Mesenchymal stem cell (in vitro differentiated cells and primary cell): Measurements from ENCODE around the gene NCAPH2.
A peak's percentile ranks its signal among the peaks of the same experiment; 100 is the strongest.

Experiments used
- DNase-seq: peaks from one replicate; pipeline ENCODE4 v3.0.0-alpha.2; 2013
- H2AFZ ChIP-seq: one replicate; pipeline ENCODE4 v1.6.1; 2013; ENCODE audit warnings: low read depth, mild to moderate bottlenecking, control low read depth, inconsistent platforms, low read length, moderate library complexity
- H2AK5ac ChIP-seq: 2 replicates; pipeline ENCODE4 v1.6.1; 2013; ENCODE audit warnings: low read length, moderate library complexity, mild to moderate bottlenecking, inconsistent platforms; ENCODE audit not compliant: severe bottlenecking
- H2BK120ac ChIP-seq: one replicate; pipeline ENCODE4 v1.6.1; 2013; ENCODE audit warnings: low read depth, mild to moderate bottlenecking, inconsistent platforms, low read length, moderate library complexity
- H2BK12ac ChIP-seq, 2 experiments: one replicate each; pipeline ENCODE4 v1.6.1; 2013; ENCODE audit warnings: inconsistent platforms in 2 of 2, low read length in 2 of 2, mild to moderate bottlenecking in 2 of 2, moderate library complexity in 2 of 2, control low read depth in 1 of 2
- H2BK15ac ChIP-seq: one replicate; pipeline ENCODE4 v1.6.1; 2013; ENCODE audit warnings: mild to moderate bottlenecking, low read depth, inconsistent platforms; ENCODE audit not compliant: poor library complexity, severe bottlenecking
- H2BK5ac ChIP-seq: 2 replicates; pipeline ENCODE4 v1.6.1; 2013; ENCODE audit warnings: low read depth, mild to moderate bottlenecking, low read length, control low read depth, inconsistent platforms; ENCODE audit not compliant: poor library complexity, severe bottlenecking
- H3K14ac ChIP-seq, 2 experiments: one replicate each; pipeline ENCODE4 v1.6.1; 2013; ENCODE audit warnings: inconsistent platforms in 2 of 2, low read length in 2 of 2, control low read depth in 1 of 2, mild to moderate bottlenecking in 1 of 2, moderate library complexity in 1 of 2
- H3K18ac ChIP-seq, 2 experiments: one replicate each; pipeline ENCODE4 v1.6.1; 2013; ENCODE audit warnings: inconsistent platforms in 2 of 2, low read length in 2 of 2, control low read depth in 1 of 2, low read depth in 1 of 2, mild to moderate bottlenecking in 1 of 2
- H3K23ac ChIP-seq, 2 experiments: one replicate each; pipeline ENCODE4 v1.6.1; 2013; ENCODE audit warnings: inconsistent platforms in 2 of 2, low read length in 2 of 2, mild to moderate bottlenecking in 2 of 2, moderate library complexity in 2 of 2, control low read depth in 1 of 2
- H3K27ac ChIP-seq: 2 replicates; pipeline ENCODE4 v1.5.1; 2013; ENCODE audit warnings: mild to moderate bottlenecking, moderate library complexity, low read length, control low read depth, inconsistent platforms; ENCODE audit not compliant: poor library complexity, severe bottlenecking
- H3K27me3 ChIP-seq, 2 experiments: 2 replicates each; pipeline versions ENCODE4 v1.6.1 to v1.7.0; 2013; ENCODE audit warnings: low read length in 2 of 2, mild to moderate bottlenecking in 2 of 2, moderate library complexity in 2 of 2, control low read depth in 1 of 2, inconsistent platforms in 1 of 2; ENCODE audit not compliant: control insufficient read depth in 1 of 2, insufficient read depth in 1 of 2
- H3K36me3 ChIP-seq, 2 experiments: 2 replicates each; pipeline versions ENCODE4 v1.6.1 to v1.7.0; 2013; ENCODE audit warnings: low read length in 2 of 2, control low read depth in 1 of 2, inconsistent platforms in 1 of 2, low read depth in 1 of 2, mild to moderate bottlenecking in 1 of 2; ENCODE audit not compliant: insufficient read depth in 2 of 2, control insufficient read depth in 1 of 2
- H3K4ac ChIP-seq, 2 experiments: one replicate each; pipeline ENCODE4 v1.6.1; 2013; ENCODE audit warnings: inconsistent platforms in 2 of 2, low read length in 2 of 2, mild to moderate bottlenecking in 2 of 2, moderate library complexity in 2 of 2, control low read depth in 1 of 2, low read depth in 1 of 2
- H3K4me1 ChIP-seq: 2 replicates; pipeline ENCODE4 v1.6.1; 2013; ENCODE audit warnings: low read depth, low read length, control low read depth; ENCODE audit not compliant: control insufficient read depth, insufficient read depth
- H3K4me2 ChIP-seq: 2 replicates; pipeline ENCODE4 v1.6.1; 2013; ENCODE audit warnings: low read length, mild to moderate bottlenecking, inconsistent platforms; ENCODE audit not compliant: poor library complexity, severe bottlenecking
- H3K4me3 ChIP-seq, 2 experiments: 2 replicates each; pipeline versions ENCODE4 v1.5.1 to v1.7.0; 2013; ENCODE audit warnings: low read length in 2 of 2, mild to moderate bottlenecking in 2 of 2, control low read depth in 1 of 2, low read depth in 1 of 2; ENCODE audit not compliant: insufficient read depth in 1 of 2
- H3K79me1 ChIP-seq: replicated peaks from 2 replicates; pipeline ENCODE4 v1.6.1; 2013; ENCODE audit warnings: mild to moderate bottlenecking, control low read depth, low read length, inconsistent platforms; ENCODE audit not compliant: poor library complexity, severe bottlenecking
- H3K9ac ChIP-seq: 2 replicates; pipeline ENCODE4 v1.7.0; 2013; ENCODE audit warnings: mild to moderate bottlenecking, low read length, moderate library complexity
- H3K9me3 ChIP-seq: 2 replicates; pipeline ENCODE4 v1.7.0; 2013; ENCODE audit warnings: mild to moderate bottlenecking, low read length; ENCODE audit not compliant: control insufficient read depth
- H4K8ac ChIP-seq: one replicate; pipeline ENCODE4 v1.6.1; 2013; ENCODE audit warnings: inconsistent platforms, mild to moderate bottlenecking, low read length, moderate library complexity
- H4K91ac ChIP-seq: one replicate; pipeline ENCODE4 v1.6.1; 2013; ENCODE audit warnings: mild to moderate bottlenecking, low read length, inconsistent platforms
- WGBS: methylation state at CpG from one replicate; pipeline ENCODE4 v1.1.7; 2013; ENCODE audit warnings: mixed read lengths; 5-methylcytosine and 5-hydroxymethylcytosine counted together

NCAPH2 gene

GRCh38 chr22:50469377-50470305, 38.4 kb upstream of the NCAPH2 start:
- Histone ChIP-seq H3K4me2 (no peak overlapping the region), H3K9me3 (no peaks in the 10 kb centered on the region), H2AK5ac (no peak overlapping the region), H3K14ac (no peak overlapping the region), H4K91ac (no peak overlapping the region), H3K4ac (no peak overlapping the region), H2AFZ (no peak overlapping the region), H2BK15ac (no peak overlapping the region), H2BK12ac (no peak overlapping the region), H4K8ac (peak overlapping the region; percentile 7), H3K9ac (no peak overlapping the region), H3K18ac (no peak overlapping the region), H2BK120ac (no peak overlapping the region), H3K79me1 (peaks cover 29% of the 10 kb centered on the region), H3K4me3 (no peak overlapping the region), H2BK5ac (no peak overlapping the region), H3K4me1 (peaks cover 60% of the 10 kb centered on the region), H3K27me3 (no peaks in the 10 kb centered on the region), H3K36me3 (peaks cover 27 to 61% of the 10 kb centered on the region in 2 experiments), H3K23ac (no peak overlapping the region), H3K27ac (no peak overlapping the region)
- 54% methylated on average over 21 of the region's 25 CpGs for WGBS
- peak; percentile 29 for DNase-seq

- 92% methylated on average over 6 of the region's 6 CpGs for WGBS
- H3K79me1 ChIP-seq: peaks cover 26% of the 10 kb centered on the region
- no peak overlapping the region for H3K23ac ChIP-seq
- H2BK15ac ChIP-seq: no peak overlapping the region
- H3K36me3 ChIP-seq: peaks cover 19 to 52% of the 10 kb centered on the region in 2 experiments
- H2AK5ac ChIP-seq: no peak overlapping the region
- no peak overlapping the region for H2BK5ac ChIP-seq
- no peak overlapping the region for H3K4me2 ChIP-seq
- H2BK12ac ChIP-seq: no peak overlapping the region
- H3K9ac ChIP-seq: no peak overlapping the region
- H3K27ac ChIP-seq: no peak overlapping the region
- DNase-seq: no peak
- no peak overlapping the region for H3K4me3 ChIP-seq
- peak overlapping the region; percentile 9 for H4K91ac ChIP-seq
- H3K18ac ChIP-seq: no peak overlapping the region
- H4K8ac ChIP-seq: no peak overlapping the region
- no peak overlapping the region for H3K14ac ChIP-seq
- no peak overlapping the region for H2BK120ac ChIP-seq
- peaks cover 65% of the 10 kb centered on the region for H3K4me1 ChIP-seq
- no peaks in the 10 kb centered on the region for H3K9me3 ChIP-seq
- H3K27me3 ChIP-seq: no peaks in the 10 kb centered on the region
- no peak overlapping the region for H2AFZ ChIP-seq
- no peak overlapping the region for H3K4ac ChIP-seq
Observed at GRCh38 chr22:50470491-50470890, 37.5 kb upstream of the NCAPH2 start.

- Histone ChIP-seq H3K4me2 (no peak overlapping the region), H3K9ac (no peak overlapping the region), H2AFZ (no peak overlapping the region), H3K18ac (no peak overlapping the region), H4K8ac (no peak overlapping the region), H3K4me3 (no peak overlapping the region), H2BK12ac (no peak overlapping the region), H2BK5ac (no peak overlapping the region), H3K36me3 (peaks cover 11 to 44% of the 10 kb centered on the region in 2 experiments), H3K4ac (no peak overlapping the region), H3K79me1 (peaks cover 20% of the 10 kb centered on the region), H2BK15ac (no peak overlapping the region), H3K27ac (no peak overlapping the region), H4K91ac (no peak overlapping the region), H3K23ac (no peak overlapping the region), H2AK5ac (no peak overlapping the region), H2BK120ac (no peak overlapping the region), H3K9me3 (no peaks in the 10 kb centered on the region), H3K4me1 (peaks cover 65% of the 10 kb centered on the region), H3K27me3 (no peaks in the 10 kb centered on the region), H3K14ac (no peak overlapping the region)
- WGBS: 90% methylated on average over 19 of the region's 21 CpGs
- no peak for DNase-seq
Observed at GRCh38 chr22:50471197-50471847, 36.7 kb upstream of the NCAPH2 start.

- H3K36me3 ChIP-seq: peaks cover 5 to 37% of the 10 kb centered on the region in 2 experiments
- no peak overlapping the region for H2AFZ ChIP-seq
- 85% methylated on average over 5 of the region's 5 CpGs for WGBS
- no peak overlapping the region for H3K4ac ChIP-seq
- H3K9ac ChIP-seq: no peak overlapping the region
- no peak overlapping the region for H2BK5ac ChIP-seq
- no peak overlapping the region for H3K23ac ChIP-seq
- no peak overlapping the region for H3K4me2 ChIP-seq
- no peak overlapping the region for H2BK15ac ChIP-seq
- no peak overlapping the region for H4K91ac ChIP-seq
- H3K27me3 ChIP-seq: no peaks in the 10 kb centered on the region
- H2BK12ac ChIP-seq: no peak overlapping the region
- no peak overlapping the region for H3K18ac ChIP-seq
- H2BK120ac ChIP-seq: no peak overlapping the region
- no peak overlapping the region for H3K4me3 ChIP-seq
- H3K9me3 ChIP-seq: no peaks in the 10 kb centered on the region
- no peak overlapping the region for H2AK5ac ChIP-seq
- no peak overlapping the region for H3K14ac ChIP-seq
- H3K27ac ChIP-seq: no peak overlapping the region
- DNase-seq: no peak
- H3K79me1 ChIP-seq: peaks cover 15% of the 10 kb centered on the region
- no peak overlapping the region for H4K8ac ChIP-seq
- H3K4me1 ChIP-seq: peaks cover 65% of the 10 kb centered on the region
Observed at GRCh38 chr22:50471962-50472361, 36.1 kb upstream of the NCAPH2 start.
